NCI-H1417 treated with DMSO at 0.1 percent for 48 hours (cell line): ENCODE measurements around the gene TSPOAP1.

Experiments
- DNase-seq: peaks from one replicate; lab custom pipeline; 2025; lab: John Stamatoyannopoulos, UW

Gene TSPOAP1

DNA sequence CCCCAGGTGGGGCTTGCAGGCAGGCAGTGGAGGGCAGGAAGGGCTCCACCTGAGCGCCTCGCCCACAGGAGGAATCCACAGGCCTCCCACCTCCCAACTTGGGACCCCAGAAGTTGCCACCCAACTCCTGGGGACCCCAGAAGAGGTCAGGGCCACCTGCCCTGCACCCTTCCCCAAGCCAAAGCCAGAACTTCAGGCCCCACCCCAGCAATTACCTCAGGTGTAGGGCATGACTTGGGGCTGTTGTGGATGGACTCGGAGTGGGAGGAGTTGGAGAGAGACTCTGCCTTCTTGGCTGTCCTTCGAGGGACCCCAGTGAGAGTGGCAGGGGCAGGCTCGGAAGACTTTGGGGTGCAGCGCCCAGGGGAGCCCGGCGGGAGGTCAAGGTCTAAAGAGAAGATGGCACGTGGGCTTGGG lies 10.5 kb downstream of the TSPOAP1 start:
- DNase-seq, result no peak

DNA sequence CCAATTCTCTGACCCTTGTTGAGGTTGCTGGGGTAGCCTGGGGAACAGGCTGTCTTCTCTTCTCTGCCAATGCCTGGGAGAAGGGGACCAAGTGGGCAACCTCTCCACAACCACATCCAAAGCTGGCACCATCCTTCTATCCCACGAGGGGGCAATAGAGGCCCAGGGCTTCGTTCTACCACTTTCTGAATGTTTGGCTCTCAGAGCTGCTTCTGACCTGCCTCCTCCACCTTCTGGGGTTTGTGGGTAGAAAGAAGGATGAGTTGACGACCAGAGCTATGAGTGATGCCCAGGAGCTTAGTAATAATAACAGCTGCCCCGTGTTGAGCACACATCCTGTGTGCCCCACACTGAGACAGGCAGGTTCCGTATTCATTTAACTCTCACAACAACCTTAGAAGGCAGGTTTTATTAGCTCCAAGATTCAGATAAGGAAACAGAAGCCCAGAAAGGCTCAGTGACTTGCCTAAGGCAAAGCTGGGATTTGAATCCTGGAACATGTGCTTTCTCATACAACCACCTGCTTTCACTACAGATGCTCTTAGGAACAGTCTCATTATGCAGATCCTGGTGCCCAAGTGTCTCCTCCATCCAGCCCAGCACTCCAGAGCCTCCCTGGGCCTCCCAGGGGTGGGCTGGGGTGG lies 11.1 kb downstream of the TSPOAP1 start:
- DNase-seq, result no peak

DNA sequence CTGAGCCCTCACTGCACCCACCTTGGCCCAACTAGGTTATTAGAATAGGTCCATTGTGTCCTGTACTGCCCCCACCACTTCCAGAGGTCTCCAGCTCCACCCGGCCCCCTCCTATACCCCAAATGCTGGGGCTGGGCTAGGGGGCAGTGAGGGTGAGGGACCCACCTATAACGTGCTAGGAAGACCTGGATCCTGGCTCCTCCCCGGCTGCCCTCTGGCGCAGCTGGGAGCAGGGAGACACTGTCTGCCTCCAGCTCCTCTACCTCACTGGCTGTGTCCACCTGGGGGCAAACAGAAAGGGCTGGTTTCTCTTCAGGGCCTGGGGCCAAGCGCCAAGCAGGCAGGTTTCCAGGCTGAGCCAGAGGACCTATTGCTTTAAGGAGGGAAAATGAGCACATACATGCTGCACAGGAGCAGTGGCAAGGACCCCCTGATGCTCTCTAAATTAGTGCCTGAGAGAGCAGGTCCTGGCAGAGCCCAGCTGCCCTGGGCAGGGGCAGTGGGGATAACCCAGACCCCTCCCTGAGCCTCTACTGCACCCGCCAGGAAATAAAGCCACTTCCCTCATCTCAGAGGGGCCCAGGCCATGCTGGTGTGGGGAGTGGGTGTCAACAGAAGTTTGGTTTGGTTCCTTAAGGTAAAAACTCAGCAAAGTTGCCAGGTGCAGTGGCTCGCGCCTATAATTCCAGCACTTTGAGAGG lies 12.2 kb downstream of the TSPOAP1 start:
- no peak for DNase-seq

DNA sequence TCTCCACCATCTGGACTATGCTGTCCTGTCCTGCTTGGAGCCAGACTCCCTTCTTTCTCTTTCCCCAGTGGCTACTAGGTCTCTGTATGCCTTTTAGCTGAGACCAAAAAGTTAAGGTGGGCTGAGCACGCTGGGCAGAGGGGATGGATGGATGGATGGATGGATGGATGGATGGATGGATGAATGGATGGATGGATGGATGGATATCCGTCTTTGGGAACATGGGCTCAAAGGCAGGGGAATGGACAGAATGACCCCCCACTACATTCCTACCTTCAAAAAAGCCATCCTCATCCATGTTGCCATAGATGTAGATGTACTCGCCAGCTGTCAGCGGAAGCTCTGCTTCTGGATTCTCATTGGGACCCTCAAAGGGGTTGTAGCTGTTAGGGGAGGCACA lies 12.8 kb downstream of the TSPOAP1 start:
- no peak for DNase-seq

DNA sequence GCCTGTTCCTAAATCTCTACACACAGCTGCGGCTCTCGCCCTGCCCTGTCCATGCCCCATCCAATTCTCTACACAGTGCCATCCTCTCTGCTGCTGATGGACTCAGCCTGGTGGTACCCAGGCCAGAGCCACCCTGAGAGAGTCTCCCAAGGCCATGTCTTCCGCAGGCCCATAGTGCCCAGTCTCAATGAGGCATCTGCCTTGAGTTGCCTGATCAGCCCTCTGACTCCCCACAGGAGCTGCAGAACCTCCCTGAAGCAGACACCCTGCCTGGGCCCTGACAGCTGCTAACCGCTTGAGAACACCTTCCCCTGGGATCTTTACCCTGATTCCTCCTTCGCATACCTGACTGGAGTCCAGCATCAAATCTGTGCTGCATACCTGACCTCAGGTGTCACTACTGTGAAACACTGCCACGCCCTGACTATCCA lies 13.3 kb downstream of the TSPOAP1 start:
- no peak for DNase-seq

DNA sequence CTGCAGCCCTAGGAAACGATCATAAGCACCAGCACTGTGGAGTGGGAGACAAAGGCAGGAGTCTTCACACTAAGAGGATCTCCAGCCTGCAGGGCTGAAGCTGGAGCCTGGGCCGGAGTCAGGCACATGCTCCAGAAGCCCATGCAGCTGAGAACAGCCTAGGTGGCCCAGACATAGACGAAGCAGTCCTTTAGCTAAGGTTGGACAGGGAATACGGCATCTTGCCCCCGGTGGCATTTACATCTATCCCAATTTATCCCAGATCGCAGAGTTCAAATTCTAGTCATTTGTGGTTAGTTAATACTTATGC lies 13.9 kb downstream of the TSPOAP1 start:
- DNase-seq, result no peak

DNA sequence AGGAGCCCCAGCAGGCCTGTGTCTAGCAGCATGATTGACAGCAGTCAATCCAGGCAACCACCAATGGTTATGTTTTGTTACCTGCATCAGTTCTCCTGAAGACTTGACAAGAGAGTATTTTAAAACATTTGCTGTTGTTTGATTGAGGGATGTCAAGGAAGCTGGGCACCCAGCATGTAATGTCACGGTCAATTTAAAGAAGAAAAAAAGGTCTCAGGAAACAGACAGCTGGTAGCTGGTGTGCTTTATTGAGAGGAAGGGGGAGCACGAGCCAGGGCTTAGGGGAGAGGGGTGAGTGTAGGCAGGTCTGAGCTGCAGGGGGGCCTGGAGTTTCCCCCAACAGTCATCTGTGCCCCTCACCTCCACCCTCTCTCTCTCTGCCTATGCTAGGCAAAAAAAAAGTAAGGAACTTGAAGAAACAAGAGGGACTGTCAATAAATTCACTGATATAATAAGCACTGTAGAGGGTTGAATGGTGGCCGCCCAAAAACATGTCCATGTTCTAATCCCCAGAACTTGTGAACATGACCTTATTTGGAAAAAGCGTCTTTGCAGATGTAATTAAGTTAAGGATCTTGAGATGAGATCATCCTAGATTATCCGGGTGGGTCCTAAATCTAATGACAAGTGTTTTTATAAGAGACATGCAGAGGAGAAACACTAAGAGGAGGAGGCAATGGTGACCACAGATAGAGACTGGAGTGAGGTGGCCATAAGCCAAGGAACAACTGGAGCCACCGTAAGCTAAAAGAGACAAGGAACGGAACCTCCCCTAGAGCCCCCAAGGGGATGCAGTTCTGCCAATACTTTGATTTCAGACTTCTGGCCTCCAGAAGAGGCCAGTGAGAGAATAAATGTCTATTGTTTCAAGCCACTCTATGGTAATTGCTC lies 14.5 kb downstream of the TSPOAP1 start:
- DNase-seq, result no peak

DNA sequence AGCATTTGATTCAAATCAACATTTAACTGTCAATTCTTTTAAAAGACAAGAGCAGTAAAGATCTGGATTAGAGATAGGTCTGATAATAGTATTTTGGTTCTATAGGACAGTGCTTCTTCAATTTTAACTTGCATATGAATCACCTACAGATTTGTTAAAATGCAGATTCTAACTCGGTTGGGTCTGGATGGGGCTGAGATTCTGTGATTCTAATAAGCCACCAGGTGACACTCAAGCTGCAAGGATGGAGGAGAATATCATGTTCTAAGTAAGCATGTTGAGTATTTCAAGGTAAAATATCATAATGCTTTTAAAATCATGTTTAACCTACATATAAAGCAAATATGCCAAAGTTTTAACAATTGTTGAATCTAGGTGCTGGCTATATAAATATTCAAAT lies 15.8 kb downstream of the TSPOAP1 start:
- no peak for DNase-seq

DNA sequence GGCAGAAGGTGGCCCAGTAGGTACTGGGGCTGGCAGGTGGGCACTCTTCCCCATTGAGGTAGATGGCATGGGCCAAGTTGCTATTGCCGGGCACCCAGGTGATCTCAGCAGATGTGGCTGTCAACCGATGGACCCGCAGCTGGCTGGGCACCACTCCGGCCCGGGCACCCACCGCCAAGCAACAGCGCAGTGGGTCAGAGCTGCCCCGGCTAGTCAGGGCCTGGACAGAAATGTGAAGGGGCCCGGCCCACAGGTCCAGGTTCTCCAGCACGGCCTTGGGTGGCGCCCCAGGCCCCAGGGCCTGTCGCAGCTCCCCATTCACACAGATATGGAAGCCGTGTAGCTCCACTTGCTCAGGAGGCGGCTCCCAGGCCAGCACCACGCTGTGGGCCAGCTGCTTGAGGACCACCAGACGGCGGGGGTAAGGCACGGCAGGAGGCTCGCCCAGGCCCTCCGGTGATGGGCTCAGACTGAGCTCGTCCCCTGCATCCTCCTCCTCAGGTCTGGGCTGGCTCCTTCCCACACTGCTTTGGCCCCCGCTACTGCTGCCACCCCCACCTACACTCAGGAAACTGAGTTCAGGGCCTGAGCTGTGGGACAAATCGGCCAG lies 16.5 kb downstream of the TSPOAP1 start:
- no peak for DNase-seq

DNA sequence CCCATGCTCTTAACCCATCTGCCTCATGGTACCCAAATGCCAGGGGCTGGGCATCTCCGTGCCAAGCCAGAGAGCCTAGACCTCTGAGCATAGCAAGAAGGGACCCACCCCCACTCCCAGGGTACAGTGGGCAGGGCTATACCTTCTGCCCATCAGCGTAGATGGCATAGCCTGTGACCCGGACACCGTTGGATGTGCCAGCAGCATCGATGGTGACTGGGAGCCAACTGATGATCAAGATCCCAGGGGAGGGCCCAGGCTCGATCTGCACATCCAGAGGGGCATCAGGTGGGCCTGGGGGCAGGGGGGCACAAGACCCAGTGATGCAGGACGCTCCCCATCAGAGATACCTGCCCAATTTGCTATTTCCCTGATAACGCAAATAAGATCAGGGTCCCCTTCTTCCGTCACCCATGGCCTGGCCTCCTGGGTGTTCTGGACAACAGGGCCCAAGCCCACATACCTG lies 17.1 kb downstream of the TSPOAP1 start:
- DNase-seq, result no peak

DNA sequence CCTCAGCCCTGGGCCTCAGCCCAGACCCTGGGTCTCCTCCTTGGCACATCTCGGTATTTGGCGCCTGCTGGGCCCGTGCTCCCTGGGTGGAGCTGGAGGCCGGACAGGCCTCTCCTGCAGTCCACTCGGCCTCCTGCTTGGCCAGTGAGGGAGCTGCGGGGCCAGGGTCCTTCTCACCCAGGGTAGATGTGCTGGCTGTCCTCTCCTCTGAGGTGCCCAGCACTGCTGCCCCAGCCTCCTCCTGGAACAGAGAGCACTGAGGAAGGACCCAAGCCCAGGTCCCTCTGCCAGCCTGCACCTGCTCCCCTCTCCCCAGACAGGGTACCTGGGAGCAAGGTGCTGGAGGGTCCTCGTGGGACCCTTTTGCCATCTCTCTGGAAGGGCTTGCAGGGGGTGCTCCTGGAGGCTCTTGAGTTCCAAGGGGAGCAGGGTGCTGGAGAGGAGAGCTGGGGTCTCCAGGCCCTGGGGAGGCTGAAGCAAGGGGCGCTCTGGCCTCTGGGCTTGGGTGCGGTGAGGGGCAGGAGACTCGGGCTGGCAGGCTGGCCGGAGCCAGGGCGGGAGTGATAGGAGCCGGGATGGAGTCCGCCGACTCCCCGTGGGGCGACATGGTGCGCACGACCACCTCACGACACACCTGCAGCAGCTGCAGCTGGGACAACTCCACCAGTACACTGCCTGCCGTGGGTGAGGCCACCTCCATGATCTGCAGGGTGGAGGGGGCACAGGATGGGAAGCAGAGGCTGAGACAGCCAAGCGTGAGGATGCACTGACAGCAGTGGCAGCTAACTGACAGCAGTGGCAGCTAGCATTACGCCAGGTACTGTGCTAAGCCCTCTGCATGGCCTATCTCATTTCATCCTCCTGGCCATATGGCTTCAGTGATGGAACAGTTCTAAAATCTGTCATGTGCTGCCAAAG lies 17.8 kb downstream of the TSPOAP1 start:
- no peak for DNase-seq

DNA sequence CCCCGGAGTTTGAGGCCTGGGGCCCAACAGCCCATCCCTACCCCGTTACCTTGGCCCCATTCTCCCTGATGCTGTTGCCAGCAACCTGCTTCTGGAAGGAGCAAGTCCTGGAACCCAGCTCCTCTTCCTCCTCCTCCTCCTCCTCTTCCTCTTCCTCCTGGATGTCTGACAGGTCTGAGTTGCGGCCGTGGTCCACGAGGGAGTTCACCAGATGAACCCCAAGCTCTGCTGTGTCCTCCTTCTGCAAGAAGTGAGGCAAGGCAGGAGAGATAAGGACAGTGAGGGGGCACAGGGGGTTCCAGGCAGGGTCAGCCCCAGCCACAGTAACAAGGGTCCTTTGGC lies 18.7 kb downstream of the TSPOAP1 start:
- DNase-seq, result no peak

DNA sequence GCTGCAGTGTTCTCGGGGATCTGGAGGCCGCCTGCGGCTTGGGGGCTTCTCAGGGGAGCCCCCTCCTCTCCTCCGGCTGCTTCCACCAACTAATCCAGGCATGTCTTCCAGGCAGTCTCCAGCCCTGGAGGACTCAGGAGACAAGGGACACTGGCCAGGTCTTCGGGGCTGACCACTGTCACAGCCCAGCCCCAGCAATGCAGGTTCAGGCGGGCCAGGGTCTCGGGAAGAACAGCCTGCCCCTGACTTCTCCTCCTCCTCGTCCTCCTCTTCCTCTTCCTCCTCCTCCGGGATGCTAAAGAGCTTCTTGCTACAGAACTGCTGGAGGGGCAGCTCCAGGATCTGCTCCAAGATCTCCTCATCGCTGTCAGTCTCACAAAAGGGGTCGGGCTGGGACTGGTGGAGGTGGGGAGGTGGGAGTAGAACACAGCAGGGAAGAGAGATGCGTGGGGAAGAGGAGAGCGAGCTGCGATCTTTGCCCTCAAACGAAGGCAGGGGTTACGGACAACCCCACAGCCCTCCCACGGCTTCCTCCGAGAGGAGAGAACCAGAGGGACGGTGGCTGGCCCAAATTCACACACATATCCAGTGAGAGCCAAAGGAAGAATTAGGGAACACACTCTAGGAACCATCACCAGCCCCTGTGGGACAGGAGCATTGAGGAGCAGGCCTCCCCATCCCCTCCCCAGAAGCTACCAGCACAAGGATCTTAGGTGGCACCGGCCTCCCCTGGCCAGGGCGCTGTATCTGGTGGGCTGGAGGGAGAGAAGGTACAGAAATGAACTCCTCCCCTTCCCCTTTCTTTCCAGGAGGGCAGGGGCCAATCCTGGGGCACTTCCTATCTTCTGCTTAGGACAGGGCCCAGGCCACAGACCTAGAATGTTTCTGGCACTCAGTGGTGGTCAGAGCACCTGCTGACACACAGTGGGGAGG lies 19.3 kb downstream of the TSPOAP1 start:
- DNase-seq, result no peak

DNA sequence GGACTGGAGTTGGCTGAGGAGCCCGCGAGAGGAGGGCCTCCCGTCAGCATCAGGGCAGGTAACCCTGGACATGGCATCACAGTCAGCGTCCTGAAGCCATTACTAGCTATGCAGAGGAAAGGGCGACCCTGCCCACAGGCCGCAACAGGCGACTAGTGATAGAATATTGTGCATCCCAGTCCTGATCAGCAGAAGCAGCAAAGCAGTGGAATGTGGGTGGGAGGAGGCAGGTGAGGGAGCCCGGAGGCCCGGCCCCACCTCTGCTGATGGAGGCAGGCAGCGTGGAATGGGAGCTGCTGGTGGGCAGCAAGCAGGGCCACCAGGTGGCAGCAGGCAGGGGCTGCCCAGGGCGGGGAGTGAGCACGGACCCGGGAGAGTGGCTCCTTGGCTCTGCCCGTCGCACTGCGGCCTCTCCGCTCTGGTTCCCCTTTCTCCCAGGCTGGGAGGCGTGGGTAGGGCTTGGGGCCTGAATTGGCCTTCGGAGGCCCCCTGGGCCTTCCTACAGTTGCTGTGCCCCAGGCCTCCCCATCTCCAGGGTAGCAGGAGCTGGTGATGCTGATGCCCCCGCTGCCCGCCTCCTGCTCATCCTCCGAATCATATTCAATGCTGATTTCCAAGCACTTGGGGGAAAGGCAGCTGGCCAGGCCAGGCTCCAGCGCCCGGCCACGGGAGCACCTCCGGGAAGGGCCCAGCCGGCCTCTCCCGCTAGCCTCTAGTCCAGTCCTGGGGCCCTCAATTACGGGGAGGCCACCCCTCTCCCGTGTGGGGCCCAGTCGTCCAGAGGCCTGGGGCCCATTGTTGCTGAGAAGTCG lies 20.2 kb downstream of the TSPOAP1 start:
- no peak for DNase-seq

DNA sequence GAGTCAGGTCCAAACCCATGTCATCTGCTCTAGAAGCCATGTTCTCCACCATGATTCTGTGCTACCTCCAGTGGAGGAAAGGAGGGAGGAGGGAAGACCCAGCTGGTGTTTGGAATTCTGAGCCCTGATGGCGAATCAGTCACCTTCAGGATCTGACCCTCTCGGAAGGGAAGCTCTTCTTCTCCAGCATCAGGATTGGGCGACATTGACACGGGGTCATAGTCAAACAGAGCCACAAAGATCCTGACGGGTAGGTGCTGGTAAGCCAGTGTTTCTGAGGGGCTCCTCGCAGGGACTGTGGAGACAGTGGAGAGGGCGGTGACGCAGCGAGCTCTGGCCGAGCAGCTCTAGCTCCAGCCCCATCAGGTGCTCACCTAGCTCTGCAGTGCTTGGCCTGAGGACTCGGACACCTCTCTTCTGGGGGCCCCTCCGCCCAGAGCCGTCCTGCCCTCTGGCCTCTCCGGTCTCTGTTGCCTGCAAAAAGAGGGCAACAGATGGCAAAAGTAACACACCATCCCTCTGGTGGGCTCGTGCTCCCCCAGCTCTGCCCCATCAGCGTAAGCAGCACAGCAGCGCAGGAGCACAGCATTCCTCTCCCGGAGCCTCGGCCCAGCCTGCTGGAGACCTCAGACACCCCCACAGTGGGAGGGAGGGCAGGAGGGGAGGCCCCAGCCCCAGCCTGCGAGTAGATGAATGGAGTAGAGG lies 21.0 kb downstream of the TSPOAP1 start:
- DNase-seq, result no peak

DNA sequence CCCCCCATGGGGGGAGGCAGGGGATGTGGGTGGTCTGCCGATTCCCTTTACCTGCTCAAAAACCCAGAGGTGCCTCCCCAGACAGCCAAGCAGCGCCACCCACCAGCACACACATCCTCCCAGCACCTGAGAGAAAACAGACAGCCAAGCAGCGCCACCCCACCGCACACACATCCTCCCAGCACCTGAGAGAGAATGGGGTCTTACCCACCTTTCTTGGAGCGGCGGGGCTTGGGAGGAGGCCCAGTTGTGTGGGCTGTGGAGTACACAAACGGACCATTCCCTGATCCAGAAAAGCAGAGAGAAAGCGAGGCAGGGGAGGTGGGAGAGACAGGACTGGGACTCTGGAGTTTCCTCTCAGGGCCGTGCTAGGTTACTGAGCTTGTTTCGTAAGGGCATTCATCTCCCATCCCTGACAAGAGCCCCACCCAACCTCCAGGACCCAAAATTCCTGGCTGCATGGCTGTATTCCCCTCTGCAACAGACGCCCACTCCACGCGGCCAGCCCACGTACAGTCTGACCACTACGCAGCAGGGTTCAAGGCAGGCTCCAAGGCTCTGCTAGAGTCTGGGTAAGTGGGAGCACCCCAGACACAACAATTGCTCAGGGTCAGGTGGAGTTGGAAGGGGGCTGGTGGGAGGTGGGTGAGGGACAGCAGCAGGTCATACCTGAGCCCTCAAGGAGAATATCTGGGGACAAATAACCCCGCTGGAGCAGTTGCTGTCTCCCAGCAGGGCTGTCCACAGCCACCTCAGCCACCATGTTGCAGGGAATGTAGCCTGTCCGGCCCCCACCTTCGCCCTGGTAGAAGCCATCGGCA lies 22.3 kb downstream of the TSPOAP1 start:
- no peak for DNase-seq

DNA sequence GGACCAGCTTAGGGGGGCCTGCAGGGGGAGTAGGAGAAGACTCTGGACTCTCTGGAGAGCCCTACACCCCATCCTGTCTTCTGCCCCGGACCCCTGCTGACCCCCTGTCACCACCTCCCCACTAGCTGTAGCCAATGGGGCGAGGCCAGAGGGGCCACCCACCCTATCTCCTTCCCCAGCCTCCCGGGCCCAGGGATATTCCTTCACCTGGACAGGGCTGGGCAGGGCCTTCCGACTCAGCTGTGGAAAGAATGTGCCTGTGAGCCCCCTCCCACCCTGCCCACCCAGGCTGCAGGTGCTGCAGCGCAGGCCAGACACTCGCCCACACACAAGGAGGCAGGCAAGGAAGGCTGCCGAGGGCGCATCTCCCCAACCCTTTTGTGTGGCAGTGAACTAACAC lies 23.0 kb downstream of the TSPOAP1 start:
- DNase-seq, result no peak
